HG03025 (cell line): ENCODE data around the gene TIMP3.
"Not testable (repeated sequence)": the region's sequence is repeated elsewhere in the genome, so short reads cannot be mapped to it uniquely, and the experiment has no call there.

Experiments
- ATAC-seq: cut with Tn5 transposase; IDR thresholded peaks from one replicate; pipeline ENCODE4 v1.9.1; 2021; ENCODE audit warnings: mild to moderate bottlenecking, moderate library complexity; ENCODE audit not compliant: unreplicated experiment, low FRiP score

The TIMP3 gene

GRCh38 chr22:32850591-32851517 is 49.3 kb downstream of the TIMP3 start:
- ATAC-seq = no peak

GRCh38 chr22:32852395-32853251 is 51.1 kb downstream of the TIMP3 start:
- ATAC-seq = no peak

- ATAC-seq = no peak
Observed at GRCh38 chr22:32853662-32854061, 52.2 kb downstream of the TIMP3 start.

GRCh38 chr22:32854351-32854804 is 52.9 kb downstream of the TIMP3 start:
- ATAC-seq = no peak

GRCh38 chr22:32855045-32855756 is 53.7 kb downstream of the TIMP3 start:
- no peak for ATAC-seq

GRCh38 chr22:32858121-32858703 is 56.7 kb downstream of the TIMP3 start:
- no peak for ATAC-seq

GRCh38 chr22:32858957-32859356 is 57.5 kb downstream of the TIMP3 start:
- no peak for ATAC-seq

GRCh38 chr22:32859743-32860142 is 58.2 kb downstream of the TIMP3 start:
- no peak for ATAC-seq

- ATAC-seq = no peak
Observed at GRCh38 chr22:32861330-32861729, 59.8 kb downstream of the TIMP3 start.

- no peak for ATAC-seq
Observed at GRCh38 chr22:32862083-32862482, 60.6 kb downstream of the TIMP3 start.

GRCh38 chr22:32862936-32863661 is 61.6 kb downstream of the TIMP3 start:
- no peak for ATAC-seq

- no peak for ATAC-seq
Observed at GRCh38 chr22:32864041-32864440, 62.5 kb downstream of the TIMP3 start.

GRCh38 chr22:32864596-32864995 is 63.1 kb downstream of the TIMP3 start:
- ATAC-seq = no peak

GRCh38 chr22:32866953-32867352 is 65.4 kb downstream of the TIMP3 start:
- no peak for ATAC-seq

GRCh38 chr22:32868946-32869345 is 67.4 kb downstream of the TIMP3 start:
- ATAC-seq = no peak

GRCh38 chr22:32870474-32870873 is 69.0 kb downstream of the TIMP3 start:
- ATAC-seq = no peak

GRCh38 chr22:32873604-32874003 is 72.1 kb downstream of the TIMP3 start:
- ATAC-seq = not testable (repeated sequence)

GRCh38 chr22:32874385-32874784 is 72.9 kb downstream of the TIMP3 start:
- no peak for ATAC-seq

- ATAC-seq = no peak
Observed at GRCh38 chr22:32874976-32875375, 73.5 kb downstream of the TIMP3 start.

GRCh38 chr22:32876516-32876915 is 75.0 kb downstream of the TIMP3 start:
- ATAC-seq = no peak
